Peyer's patch (tissue), 4 donors: ENCODE results near the gene HOXA5. TPM values are rescaled to one million over a fixed set of nuclear protein-coding genes. Genes with fewer than 3 reads are reported as not detected.

ENCODE experiments used
- DNase-seq, 3 donors: peaks; one replicate each; pipeline ENCODE4 v3.0.0-alpha.2; 2017 to 2019
- H3K27ac ChIP-seq, 4 donors: fragments of 200-600 bp; sonication (generic); one replicate each; pipeline ENCODE4 v1.5.1; 2016 to 2019
- H3K27me3 ChIP-seq, 2 donors: fragments of 200-600 bp; sonication (generic); one replicate each; pipeline ENCODE4 v1.5.1; 2019
- H3K36me3 ChIP-seq, 3 donors: fragments of 200-600 bp; sonication (generic); one replicate each; pipeline ENCODE4 v1.5.1; 2016 to 2019
- H3K4me1 ChIP-seq, 4 donors: fragments of 200-600 bp; sonication (generic); one replicate each; pipeline ENCODE4 v1.5.1; 2016 to 2019
- H3K4me3 ChIP-seq, 4 donors: fragments of 200-600 bp; sonication (generic); 1 replicate in 3 of 4; 2 replicates in 1 of 4; pipeline ENCODE4 v1.5.1; 2016 to 2019; ENCODE audit warnings: mild to moderate bottlenecking in 1 of 4
- H3K9me3 ChIP-seq, 4 donors: fragments of 200-600 bp; sonication (generic); one replicate each; pipeline ENCODE4 v1.5.1; 2016 to 2019; ENCODE audit warnings: mild to moderate bottlenecking in 1 of 4
- POLR2A ChIP-seq, 2 donors: fragments of 450-650 bp; IDR thresholded peaks; one replicate each; pipeline ENCODE4 v1.5.1; 2017; ENCODE audit warnings: antibody characterized with exemption in 2 of 2, mild to moderate bottlenecking in 2 of 2, moderate library complexity in 2 of 2
- total RNA-seq, 4 donors: library from RNA; depleted of rRNA; stranded (reverse); fragments of >200 nt; gene quantifications; one replicate each; pipeline ENCODE4 v1.1.0, GENCODE V29; 2016
- TF ChIP-seq, protein P1 (sequence below), 6 experiments: fragments of 450-650 bp in 4 of 6; fragments of 200-600 bp in 2 of 6; sonication (generic) in 1 of 6; IDR thresholded peaks; one replicate each; pipeline ENCODE4 v1.5.1; 2017 to 2019; ENCODE audit warnings: antibody characterized with exemption in 6 of 6, mild to moderate bottlenecking in 3 of 6, moderate library complexity in 1 of 6

The HOXA5 gene
- total RNA-seq, 4 donors from 2014 or later = 8.3 to 24.3 (median 20.1) TPM

DNA sequence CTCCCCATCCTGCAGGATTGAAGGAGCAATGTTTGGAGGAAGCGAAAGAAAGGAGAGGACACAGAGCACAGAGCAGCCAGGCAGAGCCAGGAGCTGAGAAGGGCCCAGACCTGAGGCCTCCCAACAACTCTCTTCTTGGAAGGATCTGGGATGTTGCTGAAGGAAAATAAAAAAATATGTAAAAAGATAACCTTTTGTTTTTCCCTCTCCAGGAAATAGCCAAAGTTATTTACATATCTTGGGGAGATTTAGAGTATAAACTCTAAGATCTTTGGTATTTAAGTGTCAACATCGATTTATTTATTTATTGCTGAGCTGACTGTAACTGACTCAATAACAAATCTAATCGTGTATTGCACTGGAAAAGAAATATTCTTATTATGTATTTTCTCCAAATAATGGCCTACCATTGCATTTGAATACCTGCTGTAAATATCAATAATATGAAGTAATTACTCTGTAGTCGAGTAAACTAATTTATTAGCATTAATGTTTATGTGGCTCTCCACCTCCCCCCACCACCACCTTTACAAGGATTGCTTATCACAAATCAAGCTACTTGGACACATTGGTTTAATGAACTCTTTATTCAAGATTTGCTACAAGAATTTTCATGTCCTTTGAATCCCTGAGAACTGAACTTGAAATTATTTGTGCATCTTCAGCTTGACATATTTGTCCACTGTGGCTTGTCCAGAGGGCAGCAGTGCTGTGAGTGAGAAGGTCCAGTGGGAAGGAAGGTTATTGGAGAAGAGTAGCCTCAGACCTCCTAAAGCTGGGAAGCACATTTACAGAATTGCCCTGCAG lies 43.4 kb upstream of the HOXA5 start:
- Histone ChIP-seq H3K27me3 (peaks cover 8 to 80% of the 10 kb centered on the region in 2 donors), H3K4me3 (no peak overlapping the region), H3K27ac (no peak overlapping the region), H3K36me3 (no peaks in the 10 kb centered on the region), H3K9me3 (no peaks in the 10 kb centered on the region), H3K4me1 (peaks cover 5 to 42% (median 22%) of the 10 kb centered on the region in 4 donors)
- TF ChIP-seq, protein P1, sequence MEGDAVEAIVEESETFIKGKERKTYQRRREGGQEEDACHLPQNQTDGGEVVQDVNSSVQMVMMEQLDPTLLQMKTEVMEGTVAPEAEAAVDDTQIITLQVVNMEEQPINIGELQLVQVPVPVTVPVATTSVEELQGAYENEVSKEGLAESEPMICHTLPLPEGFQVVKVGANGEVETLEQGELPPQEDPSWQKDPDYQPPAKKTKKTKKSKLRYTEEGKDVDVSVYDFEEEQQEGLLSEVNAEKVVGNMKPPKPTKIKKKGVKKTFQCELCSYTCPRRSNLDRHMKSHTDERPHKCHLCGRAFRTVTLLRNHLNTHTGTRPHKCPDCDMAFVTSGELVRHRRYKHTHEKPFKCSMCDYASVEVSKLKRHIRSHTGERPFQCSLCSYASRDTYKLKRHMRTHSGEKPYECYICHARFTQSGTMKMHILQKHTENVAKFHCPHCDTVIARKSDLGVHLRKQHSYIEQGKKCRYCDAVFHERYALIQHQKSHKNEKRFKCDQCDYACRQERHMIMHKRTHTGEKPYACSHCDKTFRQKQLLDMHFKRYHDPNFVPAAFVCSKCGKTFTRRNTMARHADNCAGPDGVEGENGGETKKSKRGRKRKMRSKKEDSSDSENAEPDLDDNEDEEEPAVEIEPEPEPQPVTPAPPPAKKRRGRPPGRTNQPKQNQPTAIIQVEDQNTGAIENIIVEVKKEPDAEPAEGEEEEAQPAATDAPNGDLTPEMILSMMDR (IDR thresholded peaks at IDR 0.05) = no peak
- no peak for TF ChIP-seq POLR2A (IDR thresholded peaks at IDR 0.05)
- DNase-seq = peak in 1 of 3 donors; percentile 21

DNA sequence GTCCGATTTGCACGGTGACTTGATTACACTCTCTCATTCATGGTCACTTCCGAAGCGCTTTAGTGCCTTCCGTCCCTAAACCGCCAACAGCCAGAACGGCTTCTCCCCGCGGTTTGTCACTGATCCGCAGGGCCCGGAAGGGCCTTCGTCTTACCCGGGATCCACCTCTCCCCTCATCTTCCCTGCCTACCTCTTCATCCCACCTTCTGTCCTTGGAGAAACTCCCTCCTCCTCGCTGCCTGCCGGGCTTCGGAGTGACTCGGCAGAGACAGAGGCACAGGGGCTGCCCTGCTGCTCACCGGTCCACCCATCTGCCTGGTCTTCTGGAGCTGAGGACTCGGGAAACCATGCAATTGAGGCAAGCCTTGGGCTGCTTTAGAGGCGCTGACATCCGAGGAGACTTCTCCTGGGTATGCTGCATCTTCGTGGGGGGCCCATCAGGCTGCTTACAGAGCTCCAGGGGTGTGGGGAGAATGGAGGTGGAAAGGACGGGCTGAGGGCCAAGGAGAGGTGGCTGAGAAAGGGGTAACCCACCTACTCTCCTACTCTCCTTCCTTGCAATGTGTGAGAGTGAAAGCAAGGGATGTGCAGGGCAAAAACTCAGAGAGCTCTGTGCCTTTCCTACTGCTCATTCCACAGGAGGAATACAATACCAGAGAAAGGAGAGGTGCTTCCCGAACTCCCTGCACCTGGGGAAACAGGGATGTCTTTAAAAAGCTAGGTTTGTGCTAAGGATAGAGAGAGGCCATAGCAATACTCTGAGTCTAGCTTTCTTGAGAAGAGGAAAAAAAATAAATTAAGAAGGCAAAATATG lies 42.6 kb upstream of the HOXA5 start:
- H3K4me3 ChIP-seq = peak overlapping the region in 1 of 4 donors; percentile 52
- H3K36me3 ChIP-seq = no peaks in the 10 kb centered on the region
- peak in 2 of 3 donors; percentile 44 to 47 for DNase-seq
- H3K27ac ChIP-seq = no peak overlapping the region
- TF ChIP-seq, protein P1 (IDR thresholded peaks at IDR 0.05) = no peak
- no peak for TF ChIP-seq POLR2A (IDR thresholded peaks at IDR 0.05)
- peaks cover 8 to 72% of the 10 kb centered on the region in 2 donors for H3K27me3 ChIP-seq
- H3K9me3 ChIP-seq = no peaks in the 10 kb centered on the region
- peaks cover 5 to 40% (median 22%) of the 10 kb centered on the region in 4 donors for H3K4me1 ChIP-seq

DNA sequence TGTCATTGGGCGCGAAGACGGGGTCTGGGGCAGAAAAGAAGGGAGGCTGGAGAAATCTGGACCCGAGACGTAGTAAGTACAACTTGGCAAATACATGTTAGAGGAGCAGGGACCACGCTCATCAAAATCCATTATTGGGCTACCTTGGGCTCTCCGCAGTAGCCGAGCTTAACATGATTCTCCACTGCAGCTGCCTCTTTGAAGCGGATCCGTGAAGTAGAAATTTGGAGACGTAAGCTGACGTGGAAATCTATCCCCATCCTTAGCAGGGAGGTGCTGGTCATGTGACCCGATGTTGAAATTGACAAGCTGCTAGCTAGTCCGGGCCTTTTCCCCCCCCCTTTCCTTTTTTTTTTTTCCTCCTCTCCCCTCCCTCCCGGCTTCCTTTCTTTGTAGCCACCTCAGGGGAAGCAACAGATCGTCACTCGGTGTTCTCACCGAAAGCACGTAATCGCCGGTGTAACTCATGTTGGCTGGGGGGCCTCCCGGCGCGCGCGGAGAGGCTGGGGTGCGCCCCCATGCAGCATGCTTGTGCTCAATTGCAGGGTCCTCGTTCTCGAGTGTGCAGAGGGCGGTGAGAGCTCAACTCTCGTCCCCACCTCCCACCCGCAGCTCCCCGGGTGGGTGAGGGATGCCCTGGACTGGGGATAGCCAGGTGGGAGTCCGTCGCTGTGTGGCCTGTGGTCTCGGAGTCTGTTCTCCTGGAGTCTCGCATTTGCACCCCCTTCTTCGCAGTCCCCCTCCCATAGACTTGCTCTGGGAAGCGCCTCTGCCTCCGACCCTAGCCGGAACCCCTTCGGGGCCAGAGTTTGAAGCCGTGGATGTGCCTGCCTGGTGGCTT lies 41.8 kb upstream of the HOXA5 start, which contains the start of gene HOXA11:
Gene HOXA11 (minus strand): TSS at position 220 of the 841 bp plus-strand sequence. CDS start 88 bp downstream, at position 132.
- DNase-seq = peak in 2 of 3 donors; percentile 49 to 53
- Histone ChIP-seq H3K4me3 (peak within 1 kb of the TSS; percentile 20 to 63 (median 46)), H3K9me3 (no peaks in the 10 kb centered on the region), H3K4me1 (peaks cover 5 to 40% (median 22%) of the 10 kb centered on the region in 4 donors), H3K27me3 (peaks cover 8 to 66% of the 10 kb centered on the region in 2 donors), H3K36me3 (no peaks in the 10 kb centered on the region), H3K27ac (peak within 1 kb of the TSS in 1 of 4 donors; percentile 2)
- TF ChIP-seq POLR2A (IDR thresholded peaks at IDR 0.05) = no peak
- TF ChIP-seq, protein P1 (IDR thresholded peaks at IDR 0.05) = no peak

- H3K4me1 ChIP-seq = peaks cover 5 to 46% (median 22%) of the 10 kb centered on the region in 4 donors
- H3K27me3 ChIP-seq = peaks cover 8 to 66% of the 10 kb centered on the region in 2 donors
- no peak for TF ChIP-seq POLR2A (IDR thresholded peaks at IDR 0.05)
- TF ChIP-seq, protein P1 (IDR thresholded peaks at IDR 0.05) = no peak
- H3K4me3 ChIP-seq = peak overlapping the region; percentile 20 to 63 (median 46)
- DNase-seq = peak in 2 of 3 donors; percentile 64 to 68
- no peaks in the 10 kb centered on the region for H3K9me3 ChIP-seq
- no peaks in the 10 kb centered on the region for H3K36me3 ChIP-seq
- peak overlapping the region in 1 of 4 donors; percentile 2 for H3K27ac ChIP-seq
Measured at GRCh38 chr7:27184337-27185012, 41.0 kb upstream of the HOXA5 start.
